Spleen (tissue), 11 donors: ENCODE results near the gene KRTCAP3. TPM values are rescaled to one million over a fixed set of nuclear protein-coding genes. Genes with fewer than 3 reads are reported as not detected.

Experiments used
- DNase-seq: peaks from one replicate; pipeline ENCODE4 v3.0.0-alpha.2; 2020
- H3K27ac ChIP-seq, 8 donors: fragments of 200-600 bp; sonication (generic) in 7 of 8; 1 replicate in 4 of 8; 2 replicates in 4 of 8; pipeline versions ENCODE4 v1.5.0 to v1.8.0; 2016 to 2021; ENCODE audit warnings: inconsistent platforms in 4 of 8, mild to moderate bottlenecking in 4 of 8, moderate library complexity in 1 of 8
- H3K27me3 ChIP-seq, 7 donors: fragments of 200-600 bp; sonication (generic) in 6 of 7; replicated peaks in 1 of 7; 1 replicate in 4 of 7; 2 replicates in 3 of 7; pipeline versions ENCODE4 v1.5.0 to v1.8.0; 2016 to 2021; ENCODE audit warnings: inconsistent platforms in 3 of 7, mild to moderate bottlenecking in 1 of 7
- H3K36me3 ChIP-seq, 6 donors: fragments of 200-600 bp; sonication (generic) in 5 of 6; 1 replicate in 4 of 6; 2 replicates in 2 of 6; pipeline versions ENCODE4 v1.5.0 to v1.8.0; 2016 to 2021; ENCODE audit warnings: inconsistent platforms in 2 of 6
- H3K4me1 ChIP-seq, 6 donors: fragments of 200-600 bp; sonication (generic) in 5 of 6; 1 replicate in 3 of 6; 2 replicates in 3 of 6; pipeline versions ENCODE4 v1.5.0 to v1.8.0; 2016 to 2021; ENCODE audit warnings: inconsistent platforms in 3 of 6
- H3K4me3 ChIP-seq, 8 donors: fragments of 200-600 bp; sonication (generic) in 7 of 8; 1 replicate in 4 of 8; 2 replicates in 4 of 8; pipeline versions ENCODE4 v1.5.0 to v1.8.0; 2016 to 2021; ENCODE audit warnings: inconsistent platforms in 4 of 8, mild to moderate bottlenecking in 4 of 8, moderate library complexity in 2 of 8
- H3K9me3 ChIP-seq, 8 donors: fragments of 200-600 bp; sonication (generic) in 7 of 8; 1 replicate in 4 of 8; 2 replicates in 4 of 8; pipeline versions ENCODE4 v1.5.0 to v1.8.0; 2016 to 2021; ENCODE audit warnings: inconsistent platforms in 4 of 8
- POLR2A ChIP-seq, 3 donors: fragments of 450-650 bp; IDR thresholded peaks; one replicate each; pipeline ENCODE4 v1.5.1; 2017; ENCODE audit warnings: antibody characterized with exemption in 3 of 3, mild to moderate bottlenecking in 1 of 3
- POLR2AphosphoS5 ChIP-seq, 3 donors: sonication (generic); formaldehyde crosslinking; IDR thresholded peaks; one replicate each; pipeline ENCODE4 v1.5.1; 2017; ENCODE audit warnings: antibody characterized with exemption in 3 of 3
- WGBS, 5 donors: extraction: QIAGEN DNeasy Blood & Tissue Kit in 3 of 5; methylation state at CpG; one replicate each; pipeline versions ENCODE4 v1.1.5 to v1.1.7; 2013 to 2018; 5-methylcytosine and 5-hydroxymethylcytosine counted together
- intact Hi-C: fragments of 100-400 bp; cut with DNase I; formaldehyde crosslinking; loops from one replicate; pipeline ENCODE4 v1.15.0; 2023; ENCODE audit warnings: low total_unique reads
- polyA plus RNA-seq, 3 donors: library from polyadenylated mRNA; stranded (reverse); fragments of 200-250 nt; gene quantifications; one replicate each; pipeline ENCODE4 v1.2.1, GENCODE V29; 2013
- small RNA-seq, 4 donors: library from RNA; depleted of rRNA; stranded (forward); fragments of <200 nt; gene quantifications; one replicate each; pipeline ENCODE3, GENCODE V24; 2016
- total RNA-seq, 7 donors: library from RNA; depleted of rRNA in 3 of 7; stranded (reverse); fragments of >200 nt in 3 of 7; fragmentation: NEBNext Ultra II Directional in 4 of 7; extraction: Animal tissue kit (Norgen Biotek cat#: 25700) in 4 of 7; gene quantifications; one replicate each; pipeline versions ENCODE4 v1.1.0 to v1.2.1, GENCODE V29; 2016 to 2021
- TF ChIP-seq, protein P1 (sequence below), 11 experiments: fragments of 200-600 bp in 7 of 11; fragments of 450-650 bp in 4 of 11; sonication (generic) in 4 of 11; IDR thresholded peaks in 8 of 11; conservative IDR thresholded peaks in 3 of 11; 1 replicate in 7 of 11; 2 replicates in 4 of 11; pipeline versions ENCODE4 v1.4.0 to v1.8.0; 2016 to 2021; ENCODE audit warnings: antibody characterized with exemption in 11 of 11, inconsistent platforms in 4 of 11, mild to moderate bottlenecking in 1 of 11
- donor health status: healthy with polysubstance abuse.
- donor health status: DM: no; HTN: no; CAD: no; lungs with moderate emphysema.
- donor health status: DM: no; HTN: no; CAD: no.
- donor health status: Bipolar disorder and iron deficiency.
- donor health status: healthy.
- donor health status: DM: no; HTN: no; CAD: no.
- donor health status: DM: yes; HTN: yes; CAD: no.

Gene KRTCAP3
- total and polyA plus RNA-seq, 10 donors: 2.2 to 5.7 (median 3.4) TPM; not detected in 1

- Histone ChIP-seq H3K4me1 (peaks cover 10 to 60% (median 37%) of the 10 kb centered on the region in 6 donors), H3K4me3 (peak within 1 kb of the TSS; percentile 54 to 78 (median 63)), H3K9me3 (no peaks in the 10 kb centered on the region), H3K27me3 (peaks cover 0 to 16% (median 8%) of the 10 kb centered on the region in 7 donors), H3K27ac (peak within 1 kb of the TSS in 7 of 8 donors; percentile 58 to 84 (median 74)), H3K36me3 (peaks cover 0 to 7% (median 0%) of the 10 kb centered on the region in 6 donors)
- DNase-seq: peak; percentile 99
- TF ChIP-seq POLR2A (IDR thresholded peaks at IDR 0.05): peak in 2 of 3 donors; percentile 38 to 54
- TF ChIP-seq, protein P1, sequence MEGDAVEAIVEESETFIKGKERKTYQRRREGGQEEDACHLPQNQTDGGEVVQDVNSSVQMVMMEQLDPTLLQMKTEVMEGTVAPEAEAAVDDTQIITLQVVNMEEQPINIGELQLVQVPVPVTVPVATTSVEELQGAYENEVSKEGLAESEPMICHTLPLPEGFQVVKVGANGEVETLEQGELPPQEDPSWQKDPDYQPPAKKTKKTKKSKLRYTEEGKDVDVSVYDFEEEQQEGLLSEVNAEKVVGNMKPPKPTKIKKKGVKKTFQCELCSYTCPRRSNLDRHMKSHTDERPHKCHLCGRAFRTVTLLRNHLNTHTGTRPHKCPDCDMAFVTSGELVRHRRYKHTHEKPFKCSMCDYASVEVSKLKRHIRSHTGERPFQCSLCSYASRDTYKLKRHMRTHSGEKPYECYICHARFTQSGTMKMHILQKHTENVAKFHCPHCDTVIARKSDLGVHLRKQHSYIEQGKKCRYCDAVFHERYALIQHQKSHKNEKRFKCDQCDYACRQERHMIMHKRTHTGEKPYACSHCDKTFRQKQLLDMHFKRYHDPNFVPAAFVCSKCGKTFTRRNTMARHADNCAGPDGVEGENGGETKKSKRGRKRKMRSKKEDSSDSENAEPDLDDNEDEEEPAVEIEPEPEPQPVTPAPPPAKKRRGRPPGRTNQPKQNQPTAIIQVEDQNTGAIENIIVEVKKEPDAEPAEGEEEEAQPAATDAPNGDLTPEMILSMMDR (IDR thresholded peaks at IDR 0.05 in 8 of 11, conservative IDR thresholded peaks at IDR 0.05 in 3 of 11): peak in 1 of 11 experiments; percentile 32
- peak; percentile 92 to 96 (median 93) for TF ChIP-seq POLR2AphosphoS5 (IDR thresholded peaks at IDR 0.05)
- intact Hi-C loops: no loop called here
- WGBS, 5 donors: 8 to 11% (median 9%) methylated on average over 40 to 43 of the region's 43 CpGs
These were observed 47.6 kb downstream of the KRTCAP3 start, which contains the start of gene IFT172 for GRCh38 chr2:27489498-27490397. IFT172 (minus strand) TSS chr2:27489743; CDS start chr2:27489653, 90 bp downstream.

GRCh38 chr2:27492557-27492956, 50.4 kb downstream of the KRTCAP3 start:
- WGBS, 5 donors: 77 to 89% (median 82%) methylated on average over 4 of the region's 4 CpGs
- no peak for TF ChIP-seq POLR2A (IDR thresholded peaks at IDR 0.05)
- no peak for TF ChIP-seq POLR2AphosphoS5 (IDR thresholded peaks at IDR 0.05)

GRCh38 chr2:27493948-27494283, 51.7 kb downstream of the KRTCAP3 start:
- 89 to 91% (median 90%) methylated on average over 10 to 13 of the region's 13 CpGs for WGBS, 5 donors
- Histone ChIP-seq H3K27me3 (peaks cover 0 to 53% (median 17%) of the 10 kb centered on the region in 7 donors), H3K9me3 (no peaks in the 10 kb centered on the region), H3K4me3 (peak overlapping the region in 1 of 8 donors; percentile 76), H3K4me1 (peaks cover 8 to 45% (median 29%) of the 10 kb centered on the region in 6 donors), H3K36me3 (peaks cover 0 to 5% (median 0%) of the 10 kb centered on the region in 6 donors), H3K27ac (peak overlapping the region in 3 of 8 donors; percentile 51 to 66 (median 60))
- TF ChIP-seq, protein P1 (IDR thresholded peaks at IDR 0.05 in 8 of 11, conservative IDR thresholded peaks at IDR 0.05 in 3 of 11): no peak
- TF ChIP-seq POLR2A (IDR thresholded peaks at IDR 0.05): no peak
- no peak for TF ChIP-seq POLR2AphosphoS5 (IDR thresholded peaks at IDR 0.05)
- intact Hi-C loops: no loop called here
- DNase-seq: no peak

More at GRCh38 chr2:27492557-27492956, 50.4 kb downstream of the KRTCAP3 start:
- Histone ChIP-seq H3K9me3 (no peaks in the 10 kb centered on the region), H3K27ac (no peak overlapping the region), H3K27me3 (peaks cover 0 to 44% (median 17%) of the 10 kb centered on the region in 7 donors), H3K4me3 (no peak overlapping the region), H3K36me3 (peaks cover 0 to 5% (median 0%) of the 10 kb centered on the region in 6 donors), H3K4me1 (peaks cover 13 to 57% (median 39%) of the 10 kb centered on the region in 6 donors)
- intact Hi-C loops: no loop called here
- no peak for DNase-seq

Small RNA genes lying within 50 kb of the gene (small RNA-seq; reads per million reads assigned to genes)
- 0 reads per million in 4 donors for gene RNU6-986P

Other genes with a start within 250 kb of the KRTCAP3 start
- gene ATRAID, start 230.3 kb upstream of the KRTCAP3 start, total RNA-seq: 100 to 1,000 TPM in 3 of 7 donors, 10 to 100 TPM in 4; 59.2 to 300 (median 92.8) TPM
- gene ATRAID, start 230.3 kb upstream of the KRTCAP3 start, polyA plus RNA-seq: 100 to 1,000 TPM in 2 of 3 donors, 10 to 100 TPM in 1; 85.1 to 131 (median 116) TPM
- gene SLC5A6, start 230.1 kb upstream of the KRTCAP3 start, total RNA-seq: 10 to 100 TPM; 19.4 to 33.3 (median 23.2) TPM
- 10 to 100 TPM; 11.9 to 15.4 (median 15.3) TPM for gene SLC5A6, start 230.1 kb upstream of the KRTCAP3 start, polyA plus RNA-seq
- 10 to 100 TPM; 20.9 to 38.8 (median 30.3) TPM for gene CAD, start 225.0 kb upstream of the KRTCAP3 start, total RNA-seq
- 10 to 100 TPM; 10.9 to 18.3 (median 14.2) TPM for gene CAD, start 225.0 kb upstream of the KRTCAP3 start, polyA plus RNA-seq
- gene SLC30A3, start 179.3 kb upstream of the KRTCAP3 start, total RNA-seq: under 1 TPM in 2 of 7 donors, not detected in 5; 0.32 to 0.34 TPM
- gene SLC30A3, start 179.3 kb upstream of the KRTCAP3 start, polyA plus RNA-seq: under 1 TPM; 0.05 to 0.16 (median 0.07) TPM
- gene DNAJC5G, start 166.9 kb upstream of the KRTCAP3 start, total RNA-seq: not detected
- gene DNAJC5G, start 166.9 kb upstream of the KRTCAP3 start, polyA plus RNA-seq: not detected
- gene TRIM54, start 160.0 kb upstream of the KRTCAP3 start, total RNA-seq: 1 to 10 TPM in 1 of 7 donors, under 1 TPM in 5, not detected in 1; 0.23 to 3.1 (median 0.48) TPM
- under 1 TPM; 0.22 to 0.77 (median 0.49) TPM for gene TRIM54, start 160.0 kb upstream of the KRTCAP3 start, polyA plus RNA-seq
- gene UCN, start 133.9 kb upstream of the KRTCAP3 start, total RNA-seq: 1 to 10 TPM; 1.9 to 3.9 (median 2.4) TPM
- gene UCN, start 133.9 kb upstream of the KRTCAP3 start, polyA plus RNA-seq: 1 to 10 TPM; 2.5 to 4.4 (median 3.4) TPM
- 100 to 1,000 TPM in 1 of 7 donors, 10 to 100 TPM in 6; 58.0 to 101 (median 73.9) TPM for gene MPV17, start 119.3 kb upstream of the KRTCAP3 start, total RNA-seq
- gene MPV17, start 119.3 kb upstream of the KRTCAP3 start, polyA plus RNA-seq: 10 to 100 TPM; 78.8 to 83.1 (median 81.7) TPM
- 10 to 100 TPM; 56.8 to 73.8 (median 61.9) TPM for gene GTF3C2, start 85.6 kb upstream of the KRTCAP3 start, total RNA-seq
- gene GTF3C2, start 85.6 kb upstream of the KRTCAP3 start, polyA plus RNA-seq: 10 to 100 TPM; 27.5 to 39.1 (median 37.1) TPM
- 10 to 100 TPM; 26.5 to 33.9 (median 30.3) TPM for gene EIF2B4, start 72.0 kb upstream of the KRTCAP3 start, total RNA-seq
- 10 to 100 TPM; 33.4 to 58.1 (median 48.5) TPM for gene EIF2B4, start 72.0 kb upstream of the KRTCAP3 start, polyA plus RNA-seq
- gene SNX17, start 71.8 kb upstream of the KRTCAP3 start, total RNA-seq: 100 to 1,000 TPM; 102 to 140 (median 118) TPM
- 100 to 1,000 TPM in 1 of 3 donors, 10 to 100 TPM in 2; 84.9 to 128 (median 86.5) TPM for gene SNX17, start 71.8 kb upstream of the KRTCAP3 start, polyA plus RNA-seq
- 10 to 100 TPM; 13.6 to 20.2 (median 17.7) TPM for gene ZNF513, start 61.6 kb upstream of the KRTCAP3 start, total RNA-seq
- gene ZNF513, start 61.6 kb upstream of the KRTCAP3 start, polyA plus RNA-seq: 10 to 100 TPM; 14.2 to 29.0 (median 26.7) TPM
- 10 to 100 TPM; 44.9 to 59.3 (median 49.9) TPM for gene PPM1G, start 32.8 kb upstream of the KRTCAP3 start, total RNA-seq
- 10 to 100 TPM; 36.0 to 51.2 (median 45.0) TPM for gene PPM1G, start 32.8 kb upstream of the KRTCAP3 start, polyA plus RNA-seq
- 10 to 100 TPM; 57.8 to 82.0 (median 68.2) TPM for gene NRBP1, start 13.8 kb upstream of the KRTCAP3 start, total RNA-seq
- gene NRBP1, start 13.8 kb upstream of the KRTCAP3 start, polyA plus RNA-seq: 10 to 100 TPM; 41.8 to 52.9 (median 42.5) TPM
- gene IFT172, start 47.4 kb downstream of the KRTCAP3 start, total RNA-seq: 10 to 100 TPM; 25.1 to 44.3 (median 34.5) TPM
- 10 to 100 TPM; 14.4 to 48.4 (median 36.1) TPM for gene IFT172, start 47.4 kb downstream of the KRTCAP3 start, polyA plus RNA-seq
- 10 to 100 TPM in 2 of 7 donors, 1 to 10 TPM in 5; 2.6 to 10.9 (median 8.1) TPM for gene FNDC4, start 52.8 kb downstream of the KRTCAP3 start, total RNA-seq
- 1 to 10 TPM; 3.3 to 7.9 (median 4.2) TPM for gene FNDC4, start 52.8 kb downstream of the KRTCAP3 start, polyA plus RNA-seq
- 1 to 10 TPM in 6 of 7 donors, under 1 TPM in 1; 0.33 to 6.7 (median 3.3) TPM for gene GCKR, start 54.5 kb downstream of the KRTCAP3 start, total RNA-seq
- gene GCKR, start 54.5 kb downstream of the KRTCAP3 start, polyA plus RNA-seq: 1 to 10 TPM in 2 of 3 donors, under 1 TPM in 1; 0.59 to 3.4 (median 3.3) TPM
- gene ZNF512, start 140.7 kb downstream of the KRTCAP3 start, total RNA-seq: 10 to 100 TPM; 31.6 to 61.8 (median 38.4) TPM
- 10 to 100 TPM; 16.7 to 17.5 (median 17.2) TPM for gene ZNF512, start 140.7 kb downstream of the KRTCAP3 start, polyA plus RNA-seq
- 1 to 10 TPM; 2.1 to 7.8 (median 4.0) TPM for gene CCDC121, start 186.6 kb downstream of the KRTCAP3 start, total RNA-seq
- 1 to 10 TPM; 1.5 to 3.5 (median 1.7) TPM for gene CCDC121, start 186.6 kb downstream of the KRTCAP3 start, polyA plus RNA-seq
- gene GPN1, start 186.7 kb downstream of the KRTCAP3 start, total RNA-seq: 10 to 100 TPM; 18.0 to 29.4 (median 23.5) TPM
- gene GPN1, start 186.7 kb downstream of the KRTCAP3 start, polyA plus RNA-seq: 10 to 100 TPM; 20.7 to 27.8 (median 24.8) TPM
- gene SUPT7L, start 221.2 kb downstream of the KRTCAP3 start, total RNA-seq: 10 to 100 TPM; 28.7 to 42.1 (median 31.3) TPM
- gene SUPT7L, start 221.2 kb downstream of the KRTCAP3 start, polyA plus RNA-seq: 10 to 100 TPM; 22.9 to 31.1 (median 30.7) TPM
- gene SLC4A1AP, start 221.5 kb downstream of the KRTCAP3 start, total RNA-seq: 10 to 100 TPM; 17.3 to 25.4 (median 21.4) TPM
- 10 to 100 TPM; 10.5 to 13.5 (median 11.1) TPM for gene SLC4A1AP, start 221.5 kb downstream of the KRTCAP3 start, polyA plus RNA-seq